ENCODE results near the gene PIK3IP1.

The PIK3IP1 gene

GRCh38 chr22:31279821-31280505 lies 12.3 kb downstream of the PIK3IP1 start:
- DNase-seq (ENCODE audit: extremely low read depth in 1 of 2, low read depth in 1 of 2), result no peak

GRCh38 chr22:31279327-31279669 lies 13.0 kb downstream of the PIK3IP1 start:
- no peak for DNase-seq (ENCODE audit: extremely low read depth in 1 of 2, low read depth in 1 of 2)

GRCh38 chr22:31278626-31279326 lies 13.5 kb downstream of the PIK3IP1 start:
- DNase-seq (ENCODE audit: extremely low read depth in 1 of 2, low read depth in 1 of 2), result no peak

GRCh38 chr22:31278151-31278621 lies 14.1 kb downstream of the PIK3IP1 start:
- DNase-seq (ENCODE audit: extremely low read depth in 1 of 2, low read depth in 1 of 2), result no peak

- DNase-seq (ENCODE audit: extremely low read depth in 1 of 2, low read depth in 1 of 2), result no peak
These were observed 14.5 kb downstream of the PIK3IP1 start for GRCh38 chr22:31277741-31278140.

- no peak for DNase-seq (ENCODE audit: extremely low read depth in 1 of 2, low read depth in 1 of 2)
These were observed 15.7 kb downstream of the PIK3IP1 start for GRCh38 chr22:31276426-31277167.

GRCh38 chr22:31275576-31275975 lies 16.7 kb downstream of the PIK3IP1 start:
- DNase-seq (ENCODE audit: extremely low read depth in 1 of 2, low read depth in 1 of 2), result no peak

- no peak for DNase-seq (ENCODE audit: extremely low read depth in 1 of 2, low read depth in 1 of 2)
These were observed 17.3 kb downstream of the PIK3IP1 start for GRCh38 chr22:31275018-31275417.

- no peak for DNase-seq (ENCODE audit: extremely low read depth in 1 of 2, low read depth in 1 of 2)
These were observed 18.3 kb downstream of the PIK3IP1 start for GRCh38 chr22:31274017-31274416.

GRCh38 chr22:31272522-31273446 lies 19.5 kb downstream of the PIK3IP1 start:
- no peak for DNase-seq (ENCODE audit: extremely low read depth in 1 of 2, low read depth in 1 of 2)

GRCh38 chr22:31271485-31271884 lies 20.8 kb downstream of the PIK3IP1 start:
- no peak for DNase-seq (ENCODE audit: extremely low read depth in 1 of 2, low read depth in 1 of 2)

GRCh38 chr22:31271026-31271425 lies 21.3 kb downstream of the PIK3IP1 start:
- DNase-seq (ENCODE audit: extremely low read depth in 1 of 2, low read depth in 1 of 2), result no peak

- DNase-seq (ENCODE audit: extremely low read depth in 1 of 2, low read depth in 1 of 2), result no peak
These were observed 22.3 kb downstream of the PIK3IP1 start for GRCh38 chr22:31269892-31270579.

- no peak for DNase-seq (ENCODE audit: extremely low read depth in 1 of 2, low read depth in 1 of 2)
These were observed 24.0 kb downstream of the PIK3IP1 start for GRCh38 chr22:31268281-31268680.

- no peak for DNase-seq (ENCODE audit: extremely low read depth in 1 of 2, low read depth in 1 of 2)
These were observed 28.2 kb downstream of the PIK3IP1 start for GRCh38 chr22:31263896-31264640.

GRCh38 chr22:31262312-31263133 lies 29.8 kb downstream of the PIK3IP1 start:
- no peak for DNase-seq (ENCODE audit: extremely low read depth in 1 of 2, low read depth in 1 of 2)

GRCh38 chr22:31260474-31260856 lies 31.8 kb downstream of the PIK3IP1 start:
- DNase-seq (ENCODE audit: extremely low read depth in 1 of 2, low read depth in 1 of 2), result no peak

GRCh38 chr22:31259798-31260473 lies 32.4 kb downstream of the PIK3IP1 start:
- DNase-seq (ENCODE audit: extremely low read depth in 1 of 2, low read depth in 1 of 2), result no peak

Measured in activated CD8-positive, alpha-beta memory T cell treated with anti-CD3 and anti-CD28 coated beads for 1 hour (primary cell).